Measurements from ENCODE around the gene SERP2. TPM values are rescaled to one million over a fixed set of nuclear protein-coding genes. Genes with fewer than 3 reads are reported as not detected.

The SERP2 gene
- total RNA-seq, 4 donors from 2014 or later: 1.3 to 5.7 (median 3.1) TPM; not detected in 1

DNA sequence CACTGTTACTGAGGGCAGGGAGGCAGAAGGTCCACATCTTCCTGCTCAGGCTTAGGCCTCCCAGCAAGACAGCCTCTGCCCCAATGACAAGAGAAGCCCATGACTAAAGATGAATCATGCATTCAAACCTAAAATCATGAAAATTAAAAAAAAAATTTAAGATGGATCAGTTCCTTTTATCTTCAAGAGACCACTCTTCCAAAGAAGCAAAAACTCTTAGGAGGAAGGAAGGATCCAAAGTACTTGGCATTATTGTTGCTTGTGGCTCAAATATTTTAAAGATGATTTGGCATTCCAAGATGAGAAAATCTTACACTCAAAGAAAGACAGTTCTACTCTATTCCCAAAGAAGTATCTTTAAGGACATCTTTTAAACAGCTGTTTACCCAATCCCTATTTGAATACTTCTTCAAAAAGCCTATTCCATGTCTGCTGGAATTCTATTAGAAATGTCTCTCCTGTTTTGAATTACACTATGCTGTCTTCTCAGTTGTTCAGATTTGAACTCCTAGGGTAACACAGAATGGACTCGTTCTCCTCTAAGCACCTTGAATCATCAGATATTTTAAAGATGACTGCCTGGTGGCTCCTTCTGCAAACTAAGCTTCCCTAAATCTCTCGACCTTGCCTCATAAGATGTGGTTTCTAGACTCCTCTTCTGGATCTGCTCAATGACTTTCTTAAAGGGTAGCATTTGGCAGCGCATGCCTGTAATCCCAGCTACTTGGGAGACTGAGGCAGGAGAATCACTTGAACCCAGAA, 7.0 kb downstream of the SERP2 start:
- TF ChIP-seq, protein P1, sequence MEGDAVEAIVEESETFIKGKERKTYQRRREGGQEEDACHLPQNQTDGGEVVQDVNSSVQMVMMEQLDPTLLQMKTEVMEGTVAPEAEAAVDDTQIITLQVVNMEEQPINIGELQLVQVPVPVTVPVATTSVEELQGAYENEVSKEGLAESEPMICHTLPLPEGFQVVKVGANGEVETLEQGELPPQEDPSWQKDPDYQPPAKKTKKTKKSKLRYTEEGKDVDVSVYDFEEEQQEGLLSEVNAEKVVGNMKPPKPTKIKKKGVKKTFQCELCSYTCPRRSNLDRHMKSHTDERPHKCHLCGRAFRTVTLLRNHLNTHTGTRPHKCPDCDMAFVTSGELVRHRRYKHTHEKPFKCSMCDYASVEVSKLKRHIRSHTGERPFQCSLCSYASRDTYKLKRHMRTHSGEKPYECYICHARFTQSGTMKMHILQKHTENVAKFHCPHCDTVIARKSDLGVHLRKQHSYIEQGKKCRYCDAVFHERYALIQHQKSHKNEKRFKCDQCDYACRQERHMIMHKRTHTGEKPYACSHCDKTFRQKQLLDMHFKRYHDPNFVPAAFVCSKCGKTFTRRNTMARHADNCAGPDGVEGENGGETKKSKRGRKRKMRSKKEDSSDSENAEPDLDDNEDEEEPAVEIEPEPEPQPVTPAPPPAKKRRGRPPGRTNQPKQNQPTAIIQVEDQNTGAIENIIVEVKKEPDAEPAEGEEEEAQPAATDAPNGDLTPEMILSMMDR (IDR thresholded peaks at IDR 0.05; ENCODE audit: low read depth): no peak

DNA sequence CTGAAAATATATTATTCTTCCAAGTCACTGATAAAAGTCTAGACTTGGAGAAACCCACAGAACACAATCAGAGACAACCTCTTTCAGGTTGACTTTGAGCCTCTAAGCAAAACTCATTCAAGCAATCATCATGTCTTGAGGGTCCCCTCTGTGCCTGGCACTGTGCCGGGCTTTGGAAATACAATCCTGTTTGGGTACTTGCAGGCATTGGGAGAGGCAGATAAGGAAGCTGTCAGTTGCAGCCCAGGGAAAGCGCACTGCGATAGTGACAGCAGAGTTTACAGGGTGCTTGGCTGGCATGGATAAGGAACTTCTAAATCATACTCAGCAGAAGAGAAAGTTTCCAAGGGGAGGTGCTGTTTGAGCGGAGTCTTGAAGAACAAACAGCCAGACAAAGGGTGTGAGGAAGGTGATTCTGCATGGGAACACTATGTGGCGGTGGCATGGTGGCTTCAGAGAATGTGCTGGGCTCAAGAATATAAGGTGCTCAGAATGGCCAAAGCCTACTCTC, 9.1 kb downstream of the SERP2 start:
- TF ChIP-seq, protein P1 (IDR thresholded peaks at IDR 0.05; ENCODE audit: low read depth): no peak

DNA sequence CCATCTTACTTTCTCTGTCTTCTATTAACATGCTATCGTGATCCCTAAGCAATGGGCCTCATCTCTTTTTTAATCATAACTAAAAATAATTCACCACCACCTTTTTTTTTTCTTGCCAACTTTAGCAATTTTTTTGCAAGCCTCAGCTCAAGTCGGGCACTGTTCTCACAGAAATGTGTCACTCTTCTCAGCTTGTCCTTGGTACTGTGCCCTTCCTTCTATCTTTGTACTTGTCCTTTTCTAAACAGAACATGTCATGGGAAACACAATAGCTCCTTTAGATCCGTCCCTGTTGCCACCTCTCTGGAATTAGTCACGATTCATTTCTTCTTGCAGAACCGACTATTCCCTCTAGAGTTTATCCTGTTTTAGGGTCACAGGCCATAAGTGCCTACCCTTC, 10.3 kb downstream of the SERP2 start:
- TF ChIP-seq, protein P1 (IDR thresholded peaks at IDR 0.05; ENCODE audit: low read depth): no peak

DNA sequence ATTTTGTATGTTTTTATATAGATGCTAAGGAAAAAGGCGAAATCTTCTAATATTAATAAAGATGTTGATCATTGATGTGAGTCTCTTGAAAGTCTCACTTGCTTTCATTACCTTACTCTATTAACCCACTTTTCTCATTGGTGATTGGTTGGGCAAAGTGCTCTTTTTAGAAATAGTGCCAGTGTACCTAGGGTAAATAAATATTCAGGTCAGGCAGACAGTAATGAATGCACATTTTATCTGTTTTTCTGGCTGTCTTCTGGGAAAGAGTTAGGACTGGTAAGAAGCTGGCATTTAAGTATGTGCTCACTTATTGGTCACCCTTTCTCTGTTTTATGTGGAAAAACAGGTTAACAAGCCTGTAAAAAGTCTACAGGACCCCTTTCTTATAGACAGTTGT, 11.2 kb downstream of the SERP2 start:
- TF ChIP-seq, protein P1 (IDR thresholded peaks at IDR 0.05; ENCODE audit: low read depth): no peak

DNA sequence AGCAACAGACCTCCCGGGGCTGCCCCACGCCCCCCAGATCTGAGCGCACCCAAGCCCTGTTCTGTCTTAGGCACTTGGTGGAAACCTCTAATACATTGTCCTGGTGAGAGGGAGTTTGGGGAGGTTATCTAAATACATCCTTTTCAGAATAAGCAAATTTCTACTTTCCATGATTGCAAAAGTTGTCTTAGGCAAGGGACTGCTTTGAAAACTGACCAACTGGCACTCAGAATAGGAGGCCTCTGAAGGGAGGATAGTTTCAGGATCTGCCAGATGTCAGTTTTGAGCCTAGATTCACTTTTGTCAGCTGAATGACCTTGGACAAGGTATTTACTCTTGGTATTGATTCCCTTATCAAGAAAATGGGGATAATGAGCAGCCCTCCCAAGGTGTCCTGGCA, 11.8 kb downstream of the SERP2 start:
- TF ChIP-seq, protein P1 (IDR thresholded peaks at IDR 0.05; ENCODE audit: low read depth): no peak

DNA sequence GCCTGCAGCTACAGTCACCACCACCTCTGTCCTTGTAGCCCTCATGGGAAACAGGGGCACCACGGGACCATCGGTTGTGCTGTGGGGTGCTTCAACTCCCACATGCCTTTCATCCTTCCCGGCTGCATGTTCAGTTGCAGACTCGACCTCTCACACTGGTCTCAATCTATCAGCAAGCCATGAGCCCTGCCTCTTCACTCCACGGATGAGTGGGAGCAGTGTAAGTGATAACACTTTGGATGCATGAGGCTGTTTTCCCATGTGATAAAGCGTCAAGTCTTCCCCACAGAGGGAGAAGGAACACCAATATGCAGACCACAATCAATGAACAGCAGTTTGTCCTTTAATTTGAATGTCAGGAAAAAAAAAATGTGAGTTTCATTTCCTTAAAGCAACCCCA, 12.2 kb downstream of the SERP2 start:
- TF ChIP-seq, protein P1 (IDR thresholded peaks at IDR 0.05; ENCODE audit: low read depth): no peak

DNA sequence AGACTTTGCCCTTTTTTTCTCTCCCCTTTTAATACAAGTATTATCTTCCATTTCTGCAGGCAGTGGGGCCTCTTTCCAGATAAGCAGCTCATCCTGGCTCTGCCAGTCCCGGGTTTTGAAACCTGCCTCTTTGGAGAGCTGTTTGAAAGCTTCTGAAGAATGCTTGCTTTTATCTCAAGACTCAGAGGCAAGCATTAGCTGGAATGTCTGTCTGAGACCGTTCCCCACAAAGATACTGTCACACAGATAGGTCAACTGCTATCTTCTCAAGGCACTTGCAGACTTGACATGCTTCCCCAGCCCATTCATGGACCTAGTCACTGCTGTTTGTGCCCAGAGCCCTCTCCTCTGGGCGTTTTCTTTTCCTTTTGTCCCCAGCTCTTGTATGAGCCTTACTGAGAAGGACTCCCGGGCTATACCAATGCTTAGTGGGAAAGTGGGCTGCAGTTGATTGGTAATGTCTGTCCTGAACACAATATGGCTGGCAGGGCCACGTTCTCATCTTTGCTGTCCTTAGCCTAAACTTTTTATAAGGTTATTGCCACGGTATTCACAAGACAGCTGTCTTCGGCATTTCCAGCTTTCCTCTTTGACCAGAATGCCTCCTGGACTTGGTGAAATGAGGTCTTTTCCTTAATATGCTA, 13.4 kb downstream of the SERP2 start:
- TF ChIP-seq, protein P1 (IDR thresholded peaks at IDR 0.05; ENCODE audit: low read depth): no peak
